Pancreas (tissue), 10 donors: ENCODE results near the gene LILRA2. TPM values are rescaled to one million over a fixed set of nuclear protein-coding genes. Genes with fewer than 3 reads are reported as not detected.
"Not testable (repeated sequence)": the region's sequence is repeated elsewhere in the genome, so short reads cannot be mapped to it uniquely, and the experiment has no call there.

ENCODE experiments used
- ATAC-seq, 4 donors: fragments of 200-7000 bp; cut with Tn5 transposase; one replicate each; pipeline versions ENCODE4 v1.8.0 to v1.9.1; 2020; ENCODE audit warnings: mild to moderate bottlenecking in 4 of 4, moderate library complexity in 4 of 4
- DNase-seq, 6 donors: peaks; one replicate each; pipeline ENCODE4 v3.0.0-alpha.2; 2020
- FAIRE-seq: peaks from 2 replicates; lab custom pipeline; 2012; peaks lifted over from hg19 to GRCh38; lab: Jason Lieb, UNC
- H3K27ac ChIP-seq, 4 donors: fragments of 200-600 bp; sonication (generic); 1 replicate in 3 of 4; 2 replicates in 1 of 4; pipeline versions ENCODE4 v1.5.0 to v1.8.0; 2020
- H3K27me3 ChIP-seq, 4 donors: fragments of 200-600 bp; one replicate each; pipeline ENCODE4 v1.8.0; 2021
- H3K36me3 ChIP-seq, 3 donors: fragments of 200-600 bp; sonication (generic) in 1 of 3; one replicate each; pipeline versions ENCODE4 v1.5.0 to v1.8.0; 2020 to 2021
- H3K4me1 ChIP-seq, 3 donors: fragments of 200-600 bp; one replicate each; pipeline ENCODE4 v1.8.0; 2021
- H3K4me3 ChIP-seq, 4 donors: fragments of 200-600 bp; sonication (generic) in 2 of 4; one replicate each; pipeline versions ENCODE4 v1.5.0 to v1.8.0; 2020 to 2021
- H3K9me3 ChIP-seq, 4 donors: fragments of 200-600 bp; one replicate each; pipeline ENCODE4 v1.8.0; 2021
- CTCF ChIP-seq, 4 donors: fragments of 200-600 bp; sonication (generic) in 3 of 4; IDR thresholded peaks; one replicate each; pipeline versions ENCODE4 v1.5.0 to v1.8.0; 2021; ENCODE audit warnings: antibody characterized with exemption in 4 of 4
- WGBS, 2 donors: extraction: QIAGEN DNeasy Blood & Tissue Kit; methylation state at CpG; one replicate each; pipeline ENCODE4 v1.1.7; 2013; 5-methylcytosine and 5-hydroxymethylcytosine counted together
- intact Hi-C, 3 donors: fragments of 100-400 bp; cut with DNase I; formaldehyde crosslinking; loops; one replicate each; pipeline versions ENCODE4 v1.11.1 to v1.14.2; 2022
- polyA plus RNA-seq, 2 donors: library from polyadenylated mRNA; stranded (reverse); fragments of 200-250 nt; gene quantifications; one replicate each; pipeline ENCODE4 v1.2.3, GENCODE V29; 2013
- total RNA-seq, 6 donors: library from RNA; stranded (reverse); fragmentation: NEBNext Ultra II Directional in 4 of 6; extraction: Animal tissue kit (Norgen Biotek cat#: 25700) in 4 of 6; gene quantifications; one replicate each; pipeline versions ENCODE4 v1.2.1 to v1.2.4, GENCODE V29; 2021 to 2023
- donor health status: healthy with polysubstance abuse.
- donor health status: DM: no; HTN: no; CAD: no; lungs with moderate emphysema.
- donor health status: DM: no; HTN: no; CAD: no.
- donor health status: control.
- donor health status: control.
- donor health status: Bipolar disorder and iron deficiency.
- donor health status: DM: yes; HTN: yes; CAD: no.
- donor health status: DM: no; HTN: no; CAD: no.
- donor health status: DM: no; HTN: no; CAD: no.
- donor health status: DM: yes; HTN: yes; CAD: no.

The LILRA2 gene
- total and polyA plus RNA-seq, 8 donors = 0.19 to 4.2 (median 0.47) TPM

DNA sequence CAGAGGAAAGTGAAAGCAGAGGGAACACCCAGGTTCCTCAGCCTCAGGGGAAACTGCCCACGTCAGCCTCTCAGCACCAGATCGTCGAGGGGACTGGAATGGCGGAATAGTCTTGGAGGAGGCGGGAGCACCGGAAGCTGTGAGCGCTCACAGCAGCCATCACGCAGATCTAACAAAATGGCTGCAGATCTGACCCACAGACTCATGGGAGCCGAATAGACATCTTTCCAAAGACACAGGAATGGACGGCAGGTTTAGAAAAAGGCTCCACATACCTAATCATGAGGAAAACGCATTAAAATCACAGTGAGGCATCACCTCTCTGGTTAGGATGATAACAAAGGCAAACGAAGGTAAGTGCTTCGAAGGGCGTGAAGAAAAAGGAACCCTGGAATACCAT, 11.8 kb upstream of the LILRA2 start:
- Histone ChIP-seq H3K27me3 (peaks cover 0 to 5% (median 0%) of the 10 kb centered on the region in 4 donors), H3K4me3 (no peak overlapping the region), H3K36me3 (no peaks in the 10 kb centered on the region), H3K4me1 (no peaks in the 10 kb centered on the region), H3K27ac (no peak overlapping the region), H3K9me3 (no peaks in the 10 kb centered on the region)
- intact Hi-C loops = no loop called here
- no peak for TF ChIP-seq CTCF (IDR thresholded peaks at IDR 0.05)
- FAIRE-seq (no peak), DNase-seq (no peak), ATAC-seq (no peak)
- 62 to 74% methylated on average over 14 of the region's 14 CpGs for WGBS, 2 donors

DNA sequence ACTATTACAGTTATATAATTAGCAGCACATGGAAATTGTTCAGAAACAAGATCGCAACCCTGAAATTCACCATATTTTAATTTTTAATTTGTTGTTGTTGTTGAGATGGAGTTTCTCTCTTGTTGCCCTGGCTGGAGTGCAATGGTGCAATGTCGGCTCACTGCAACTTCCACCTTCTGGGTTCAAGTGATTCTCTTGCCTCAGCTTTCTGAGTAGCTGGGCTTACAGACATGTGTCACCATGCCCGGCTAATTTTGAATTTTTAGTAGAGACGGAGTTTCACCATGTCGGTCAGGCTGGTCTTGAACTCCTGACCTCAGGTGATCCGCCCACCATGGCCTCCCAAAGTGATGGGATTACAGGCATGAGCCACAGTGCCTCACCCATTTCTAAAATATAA, 10.4 kb upstream of the LILRA2 start:
- WGBS, 2 donors = 73 to 86% methylated on average over 6 of the region's 6 CpGs
- H3K9me3 ChIP-seq, H3K27me3 ChIP-seq, FAIRE-seq, H3K4me1 ChIP-seq, intact Hi-C loops, H3K36me3 ChIP-seq, H3K4me3 ChIP-seq, DNase-seq, H3K27ac ChIP-seq, ATAC-seq: not testable (repeated sequence)

GRCh38 chr19:54570316-54570715, 3.3 kb upstream of the LILRA2 start:
- DNase-seq = no peak
- TF ChIP-seq CTCF (IDR thresholded peaks at IDR 0.05) = no peak
- no peak for FAIRE-seq
- H3K27me3 ChIP-seq = no peaks in the 10 kb centered on the region
- no peaks in the 10 kb centered on the region for H3K4me1 ChIP-seq
- no peak overlapping the region for H3K27ac ChIP-seq
- H3K9me3 ChIP-seq = no peaks in the 10 kb centered on the region
- intact Hi-C loops = no loop called here
- no peak overlapping the region for H3K4me3 ChIP-seq
- WGBS, 2 donors = 31 to 49% methylated on average over 3 of the region's 3 CpGs
- no peaks in the 10 kb centered on the region for H3K36me3 ChIP-seq
- ATAC-seq = no peak

DNA sequence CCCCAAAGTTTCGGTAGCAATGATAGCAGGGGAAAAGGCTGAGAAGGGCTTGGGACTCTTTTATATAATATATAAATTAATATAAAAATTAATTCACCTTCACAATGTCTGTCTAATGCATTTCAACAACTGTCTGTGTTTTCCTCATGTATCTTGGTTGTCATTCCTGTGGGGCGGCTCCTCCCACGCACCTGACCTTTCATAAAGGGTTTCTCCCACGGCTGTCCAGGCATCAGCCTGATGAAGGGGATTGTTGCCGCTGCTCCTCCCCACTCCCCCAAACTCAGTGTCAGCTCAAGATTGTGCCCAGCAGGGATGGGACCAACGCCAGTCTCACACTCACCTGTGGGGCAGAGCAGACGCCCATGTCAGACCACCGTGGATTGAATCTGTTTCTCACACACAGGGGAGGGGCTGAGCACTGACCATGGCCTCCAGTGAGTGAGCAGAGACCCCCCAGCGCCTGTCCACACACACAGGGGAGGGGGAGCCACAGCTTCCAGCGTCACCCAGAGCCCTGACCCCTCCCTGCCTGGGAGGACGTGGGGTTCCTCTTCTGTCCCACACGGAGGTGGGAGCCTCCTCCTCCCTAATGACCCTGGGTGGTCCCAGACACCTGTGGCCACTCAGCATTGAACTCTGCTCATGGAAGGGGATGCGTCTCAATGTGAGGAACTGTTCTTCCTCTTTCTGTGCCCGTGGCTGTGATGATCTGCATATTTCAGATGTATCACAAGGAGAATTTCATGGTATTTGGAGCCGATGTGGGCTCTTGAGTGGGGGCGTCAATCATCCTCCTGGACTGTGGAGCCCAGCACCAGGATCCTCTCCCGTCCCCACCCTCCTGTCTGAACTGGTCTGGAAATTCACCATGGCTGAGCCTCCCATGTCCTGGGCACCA, 1.6 kb upstream of the LILRA2 start:
- ATAC-seq = peak in 2 of 4 donors; percentile 22 to 56
- FAIRE-seq, DNase-seq, intact Hi-C loops, H3K36me3 ChIP-seq, H3K27ac ChIP-seq, H3K27me3 ChIP-seq, H3K4me1 ChIP-seq, H3K4me3 ChIP-seq, H3K9me3 ChIP-seq: not testable (repeated sequence)
- 40 to 42% methylated on average over 17 of the region's 17 CpGs for WGBS, 2 donors

DNA sequence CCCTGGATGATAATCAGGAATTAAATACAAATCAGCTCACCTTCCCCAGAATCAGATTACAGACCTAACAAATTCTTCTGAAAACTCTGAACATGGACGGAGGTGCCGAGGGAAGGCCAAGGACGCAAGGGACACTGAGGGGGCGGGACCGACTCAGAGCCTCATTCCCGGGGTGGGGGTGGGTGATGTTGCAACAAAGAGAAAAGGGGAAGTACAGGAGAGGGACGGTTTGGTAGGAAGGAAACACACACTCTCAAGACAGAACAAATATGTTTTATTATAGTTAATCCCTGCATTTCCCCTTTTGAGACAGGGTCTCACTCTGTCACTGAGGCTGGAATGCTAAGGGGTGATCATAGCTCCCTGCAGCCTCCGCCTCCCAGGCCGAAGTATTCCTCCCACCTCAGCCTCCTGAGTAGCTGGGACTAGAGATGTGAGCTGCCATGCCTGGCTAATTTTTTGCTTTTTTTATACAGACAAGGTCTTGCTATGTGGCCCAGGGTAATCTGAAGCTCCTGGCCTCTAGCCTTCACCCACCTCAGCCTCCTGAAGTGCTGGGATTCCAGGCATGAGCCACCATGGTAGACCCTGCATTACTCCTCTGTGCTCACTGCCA, 786 bp upstream of the LILRA2 start:
- WGBS, 2 donors = 30 to 39% methylated on average over 9 of the region's 9 CpGs
- no peak for DNase-seq
- Histone ChIP-seq H3K4me3 (no peak overlapping the region), H3K4me1 (no peaks in the 10 kb centered on the region), H3K27me3 (no peaks in the 10 kb centered on the region), H3K9me3 (no peaks in the 10 kb centered on the region), H3K36me3 (no peaks in the 10 kb centered on the region), H3K27ac (no peak overlapping the region)
- ATAC-seq = peak in 3 of 4 donors; percentile 30 to 81 (median 71)
- TF ChIP-seq CTCF (IDR thresholded peaks at IDR 0.05) = no peak
- no peak for FAIRE-seq
- intact Hi-C loops = no loop called here
